ENCODE data around the gene DNMBP.

GRCh38 chr10:99979066-99979685 is 30.6 kb downstream of the DNMBP start:
- no peak for TF ChIP-seq SMC3 (IDR thresholded peaks at IDR 0.05; ENCODE audit: low read depth, low read length)
- no peak for TF ChIP-seq CTCF (conservative IDR thresholded peaks at IDR 0.05; ENCODE audit: low read depth, low read length)
- TF ChIP-seq BHLHE40 (IDR thresholded peaks at IDR 0.05; ENCODE audit: low read depth, low read length), result no peak
- no peak for TF ChIP-seq RAD21 (IDR thresholded peaks at IDR 0.05; ENCODE audit: low read length)
